ENCODE measurements around the gene ARID5B. TPM values are rescaled to one million over a fixed set of nuclear protein-coding genes. Genes with fewer than 3 reads are reported as not detected.

ARID5B gene
- total RNA-seq, 1 experiment from 2014 or later, result 2.3 TPM

- H3K36me3 Mint-ChIP-seq, result no peaks in the 10 kb centered on the region
- no peaks in the 10 kb centered on the region for H3K9me3 Mint-ChIP-seq
- H3K4me3 Mint-ChIP-seq, result no peak overlapping the region
- TF ChIP-seq NFYB (CRISPR knock-in tag; conservative IDR thresholded peaks at IDR 0.05; ENCODE audit: low read depth), result no peak
- TF ChIP-seq FOXK1 (CRISPR knock-in tag; IDR thresholded peaks at IDR 0.05), result no peak
- no peak for TF ChIP-seq TEAD4 (CRISPR knock-in tag; IDR thresholded peaks at IDR 0.05)
- TF ChIP-seq AR (CRISPR knock-in tag; IDR thresholded peaks at IDR 0.05), result no peak
- no peak for TF ChIP-seq ATF6 (CRISPR knock-in tag; IDR thresholded peaks at IDR 0.05)
- no peak for TF ChIP-seq IRF1 (CRISPR knock-in tag; IDR thresholded peaks at IDR 0.05)
- TF ChIP-seq CDX4 (CRISPR knock-in tag; IDR thresholded peaks at IDR 0.05; ENCODE audit: borderline replicate concordance), result no peak
- no peak for TF ChIP-seq ATF3 (CRISPR knock-in tag; conservative IDR thresholded peaks at IDR 0.05)
- TF ChIP-seq RORB (CRISPR knock-in tag; IDR thresholded peaks at IDR 0.05), result no peak
- TF ChIP-seq MXD4 (CRISPR knock-in tag; IDR thresholded peaks at IDR 0.05; ENCODE audit: borderline replicate concordance), result no peak
- TF ChIP-seq, protein P1, sequence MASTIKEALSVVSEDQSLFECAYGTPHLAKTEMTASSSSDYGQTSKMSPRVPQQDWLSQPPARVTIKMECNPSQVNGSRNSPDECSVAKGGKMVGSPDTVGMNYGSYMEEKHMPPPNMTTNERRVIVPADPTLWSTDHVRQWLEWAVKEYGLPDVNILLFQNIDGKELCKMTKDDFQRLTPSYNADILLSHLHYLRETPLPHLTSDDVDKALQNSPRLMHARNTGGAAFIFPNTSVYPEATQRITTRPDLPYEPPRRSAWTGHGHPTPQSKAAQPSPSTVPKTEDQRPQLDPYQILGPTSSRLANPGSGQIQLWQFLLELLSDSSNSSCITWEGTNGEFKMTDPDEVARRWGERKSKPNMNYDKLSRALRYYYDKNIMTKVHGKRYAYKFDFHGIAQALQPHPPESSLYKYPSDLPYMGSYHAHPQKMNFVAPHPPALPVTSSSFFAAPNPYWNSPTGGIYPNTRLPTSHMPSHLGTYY (CRISPR knock-in tag; IDR thresholded peaks at IDR 0.05), result no peak
- TF ChIP-seq, protein P2, sequence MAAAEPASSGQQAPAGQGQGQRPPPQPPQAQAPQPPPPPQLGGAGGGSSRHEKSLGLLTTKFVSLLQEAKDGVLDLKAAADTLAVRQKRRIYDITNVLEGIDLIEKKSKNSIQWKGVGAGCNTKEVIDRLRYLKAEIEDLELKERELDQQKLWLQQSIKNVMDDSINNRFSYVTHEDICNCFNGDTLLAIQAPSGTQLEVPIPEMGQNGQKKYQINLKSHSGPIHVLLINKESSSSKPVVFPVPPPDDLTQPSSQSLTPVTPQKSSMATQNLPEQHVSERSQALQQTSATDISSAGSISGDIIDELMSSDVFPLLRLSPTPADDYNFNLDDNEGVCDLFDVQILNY (CRISPR knock-in tag; IDR thresholded peaks at IDR 0.05), result no peak
- TF ChIP-seq, protein P3, sequence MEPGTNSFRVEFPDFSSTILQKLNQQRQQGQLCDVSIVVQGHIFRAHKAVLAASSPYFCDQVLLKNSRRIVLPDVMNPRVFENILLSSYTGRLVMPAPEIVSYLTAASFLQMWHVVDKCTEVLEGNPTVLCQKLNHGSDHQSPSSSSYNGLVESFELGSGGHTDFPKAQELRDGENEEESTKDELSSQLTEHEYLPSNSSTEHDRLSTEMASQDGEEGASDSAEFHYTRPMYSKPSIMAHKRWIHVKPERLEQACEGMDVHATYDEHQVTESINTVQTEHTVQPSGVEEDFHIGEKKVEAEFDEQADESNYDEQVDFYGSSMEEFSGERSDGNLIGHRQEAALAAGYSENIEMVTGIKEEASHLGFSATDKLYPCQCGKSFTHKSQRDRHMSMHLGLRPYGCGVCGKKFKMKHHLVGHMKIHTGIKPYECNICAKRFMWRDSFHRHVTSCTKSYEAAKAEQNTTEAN (CRISPR knock-in tag; IDR thresholded peaks at IDR 0.05), result no peak
- no peak for TF ChIP-seq ZNF416 (CRISPR knock-in tag; IDR thresholded peaks at IDR 0.05)
- TF ChIP-seq CREB1 (CRISPR knock-in tag; IDR thresholded peaks at IDR 0.05), result no peak
- no peak for TF ChIP-seq IRF2 (CRISPR knock-in tag; IDR thresholded peaks at IDR 0.05; ENCODE audit: borderline replicate concordance, low read depth)
- TF ChIP-seq ZNF121 (CRISPR knock-in tag; IDR thresholded peaks at IDR 0.05), result no peak
- no peak for TF ChIP-seq ZNF232 (CRISPR knock-in tag; IDR thresholded peaks at IDR 0.05)
- peaks cover 22% of the 10 kb centered on the region for H3K4me1 Mint-ChIP-seq
- H3K27me3 Mint-ChIP-seq (ENCODE audit: low read depth), result peaks cover 25% of the 10 kb centered on the region
- no peak overlapping the region for H3K27ac Mint-ChIP-seq
- ATAC-seq (no peak), DNase-seq (ENCODE audit: low spot score) (no peak)
- ChIA-PET CTCF (no interaction called here), POLR2A (no interaction called here)
Observed at GRCh38 chr10:61894133-61894532, 7.4 kb upstream of the ARID5B start.

All from WTC11 (cell line).